HepG2 (cell line): ENCODE data around the gene CGGBP1. TPM values are rescaled to one million over a fixed set of nuclear protein-coding genes. Genes with fewer than 3 reads are reported as not detected.

Experiments used
- CENPX ChIP-seq: sonication (generic); formaldehyde crosslinking; IDR thresholded peaks from 2 replicates; pipeline ENCODE4 v1.9.0; 2021; ENCODE audit warnings: mild to moderate bottlenecking, missing genetic modification reagents, moderate library complexity
- GATAD1 ChIP-seq: IDR thresholded peaks from 2 replicates; pipeline ENCODE4 v1.6.1; 2016; ENCODE audit warnings: missing genetic modification reagents, missing compliant biosample characterization
- IKZF4 ChIP-seq: sonication (generic); formaldehyde crosslinking; IDR thresholded peaks from 2 replicates; pipeline ENCODE4 v1.5.1; 2020; ENCODE audit warnings: borderline replicate concordance, mild to moderate bottlenecking, low read depth, missing genetic modification reagents; ENCODE audit errors: not compliant biosample characterization
- IRX3 ChIP-seq: sonication (generic); formaldehyde crosslinking; IDR thresholded peaks from 2 replicates; pipeline ENCODE4 v1.8.1; 2023; ENCODE audit warnings: mild to moderate bottlenecking, low read depth, missing genetic modification reagents, borderline replicate concordance
- KMT2B ChIP-seq: IDR thresholded peaks from 2 replicates; pipeline ENCODE4 v1.6.1; 2016; ENCODE audit warnings: missing genetic modification reagents, missing compliant biosample characterization
- MIXL1 ChIP-seq: IDR thresholded peaks from 2 replicates; pipeline ENCODE4 v1.6.1; 2016
- SMARCE1 ChIP-seq: fragments of 450-650 bp; IDR thresholded peaks from 2 replicates; pipeline ENCODE4 v1.6.1; 2017; ENCODE audit warnings: borderline replicate concordance
- SRF ChIP-seq: IDR thresholded peaks from 2 replicates; pipeline ENCODE4 v1.6.1; 2011; ENCODE audit warnings: mild to moderate bottlenecking, low read depth, low read length, moderate library complexity
- ZBTB43 ChIP-seq: sonication (generic); formaldehyde crosslinking; conservative IDR thresholded peaks from 2 replicates; pipeline ENCODE4 v1.4.0; 2020; ENCODE audit warnings: missing genetic modification reagents
- ZFAT ChIP-seq: sonication (generic); formaldehyde crosslinking; conservative IDR thresholded peaks from 2 replicates; pipeline ENCODE4 v1.8.1; 2023; ENCODE audit warnings: missing genetic modification reagents, inconsistent platforms
- ZGPAT ChIP-seq: IDR thresholded peaks from 2 replicates; pipeline ENCODE4 v1.6.1; 2016; ENCODE audit warnings: mild to moderate bottlenecking
- ZMAT5 ChIP-seq: sonication (generic); formaldehyde crosslinking; IDR thresholded peaks from 2 replicates; pipeline ENCODE4 v1.5.0; 2020; ENCODE audit warnings: mild to moderate bottlenecking, low read depth, missing genetic modification reagents, borderline replicate concordance
- ZNF512B ChIP-seq: sonication (generic); formaldehyde crosslinking; IDR thresholded peaks from 2 replicates; pipeline ENCODE4 v1.5.1; 2020; ENCODE audit warnings: missing genetic modification reagents, mild to moderate bottlenecking, borderline replicate concordance
- ZNF660 ChIP-seq: sonication (generic); formaldehyde crosslinking; IDR thresholded peaks from 2 replicates; pipeline ENCODE4 v1.5.1; 2020; ENCODE audit warnings: mild to moderate bottlenecking, low read depth, missing genetic modification reagents, borderline replicate concordance
- ZSCAN25 ChIP-seq: sonication (generic); formaldehyde crosslinking; IDR thresholded peaks from 2 replicates; pipeline ENCODE4 v1.8.0; 2022; ENCODE audit warnings: mild to moderate bottlenecking, missing genetic modification reagents
- polyA plus RNA-seq, 8 experiments: library from polyadenylated mRNA; depleted of rRNA in 3 of 8; stranded (reverse) in 7 of 8; unstranded in 1 of 8; fragments of >200 nt; fragmentation: Illumina TruSeq in 4 of 8; extraction: Trizol in 4 of 8; gene quantifications; 2 replicates each; pipeline versions ENCODE4 v1.2.1 to v1.2.3, GENCODE V29; 2011 to 2016; ENCODE audit warnings: low read depth in 4 of 8, missing spikeins in 1 of 8, mixed read lengths in 1 of 8; ENCODE audit not compliant: insufficient read depth in 1 of 8
- total RNA-seq, 5 experiments: library from RNA; depleted of rRNA; stranded (reverse); fragments of >200 nt; fragmentation: Illumina TruSeq; extraction: Trizol; gene quantifications; 2 replicates each; pipeline ENCODE4 v1.2.3, GENCODE V29; 2016; ENCODE audit warnings: low read depth in 1 of 5
- TF ChIP-seq, protein P1 (sequence below): conservative IDR thresholded peaks from 2 replicates; pipeline ENCODE4 v1.6.1; 2018; ENCODE audit warnings: missing genetic modification reagents
- TF ChIP-seq, protein P2 (sequence below): sonication (generic); formaldehyde crosslinking; IDR thresholded peaks from 2 replicates; pipeline ENCODE4 v1.8.1; 2023; ENCODE audit warnings: mild to moderate bottlenecking, missing genetic modification reagents

The CGGBP1 gene
- total and polyA plus RNA-seq, 2 of the 13 experiments (the other 11 are each of a cell fraction or from before 2014, with no cell fraction given) = 38.9 to 47.0 TPM

DNA sequence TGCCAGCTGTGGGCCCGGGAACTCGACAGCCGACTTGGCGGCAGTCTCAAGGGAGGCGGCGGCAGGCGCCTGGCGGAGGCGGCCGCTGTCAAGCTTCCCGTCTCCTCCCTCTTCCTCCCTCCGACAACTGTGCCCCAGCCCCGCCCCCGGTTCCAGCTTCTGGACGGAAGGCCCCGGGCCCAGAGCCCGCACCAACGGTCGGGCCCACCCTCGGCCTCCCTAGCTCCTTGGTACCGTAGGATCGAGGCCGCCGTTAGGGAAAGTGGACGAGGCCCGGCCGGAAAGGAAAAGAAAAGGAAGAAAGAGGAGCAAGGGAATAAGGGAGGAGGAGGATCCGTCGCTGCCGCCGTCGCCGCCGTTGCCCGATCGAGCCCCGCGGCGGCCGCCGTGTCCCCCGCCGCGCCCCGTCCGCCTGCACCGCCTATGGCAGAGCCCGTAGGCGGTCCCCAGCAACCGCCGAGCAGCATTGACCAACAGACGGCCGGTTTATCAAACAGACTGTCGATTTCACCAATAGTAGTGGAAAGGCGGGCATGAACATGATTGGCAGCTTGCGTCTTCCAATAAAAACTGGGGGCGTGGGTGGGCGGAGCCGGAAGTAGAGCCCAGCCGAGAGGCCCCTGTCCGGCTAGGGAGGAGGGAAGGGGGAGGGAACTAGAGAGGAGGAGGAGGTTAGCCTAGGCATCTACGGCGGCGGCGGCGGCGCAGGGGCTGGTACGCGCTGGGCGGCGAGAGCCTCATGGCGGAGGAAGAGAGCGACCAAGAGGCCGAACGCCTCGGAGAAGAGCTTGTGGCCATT lies at the start of gene CGGBP1, which contains the start of gene ZNF654 (continued):
- TF ChIP-seq IRX3 (CRISPR knock-in tag) (peak; percentile 88; the same call in 1 of the 2 replicates), SMARCE1 (no peak), ZNF512B (CRISPR knock-in tag) (no peak), MIXL1 (no peak), ZFAT (no peak), ZNF660 (CRISPR knock-in tag) (no peak), IKZF4 (peak; percentile 68), ZSCAN25 (CRISPR knock-in tag) (peak; percentile 68), GATAD1 (CRISPR knock-in tag) (peak; percentile 38; the same call in 1 of the 2 replicates), ZGPAT (CRISPR knock-in tag) (peak; percentile 82; the same call in 1 of the 2 replicates), ZMAT5 (CRISPR knock-in tag) (no peak), CENPX (CRISPR knock-in tag) (no peak), ZBTB43 (CRISPR knock-in tag) (no peak), KMT2B (CRISPR knock-in tag) (peak; percentile 85), SRF (no peak)
- TF ChIP-seq, protein P1, sequence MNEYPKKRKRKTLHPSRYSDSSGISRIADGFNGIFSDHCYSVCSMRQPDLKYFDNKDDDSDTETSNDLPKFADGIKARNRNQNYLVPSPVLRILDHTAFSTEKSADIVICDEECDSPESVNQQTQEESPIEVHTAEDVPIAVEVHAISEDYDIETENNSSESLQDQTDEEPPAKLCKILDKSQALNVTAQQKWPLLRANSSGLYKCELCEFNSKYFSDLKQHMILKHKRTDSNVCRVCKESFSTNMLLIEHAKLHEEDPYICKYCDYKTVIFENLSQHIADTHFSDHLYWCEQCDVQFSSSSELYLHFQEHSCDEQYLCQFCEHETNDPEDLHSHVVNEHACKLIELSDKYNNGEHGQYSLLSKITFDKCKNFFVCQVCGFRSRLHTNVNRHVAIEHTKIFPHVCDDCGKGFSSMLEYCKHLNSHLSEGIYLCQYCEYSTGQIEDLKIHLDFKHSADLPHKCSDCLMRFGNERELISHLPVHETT (CRISPR knock-in tag) = peak; percentile 34; the same call in 1 of the 2 replicates
- TF ChIP-seq, protein P2, sequence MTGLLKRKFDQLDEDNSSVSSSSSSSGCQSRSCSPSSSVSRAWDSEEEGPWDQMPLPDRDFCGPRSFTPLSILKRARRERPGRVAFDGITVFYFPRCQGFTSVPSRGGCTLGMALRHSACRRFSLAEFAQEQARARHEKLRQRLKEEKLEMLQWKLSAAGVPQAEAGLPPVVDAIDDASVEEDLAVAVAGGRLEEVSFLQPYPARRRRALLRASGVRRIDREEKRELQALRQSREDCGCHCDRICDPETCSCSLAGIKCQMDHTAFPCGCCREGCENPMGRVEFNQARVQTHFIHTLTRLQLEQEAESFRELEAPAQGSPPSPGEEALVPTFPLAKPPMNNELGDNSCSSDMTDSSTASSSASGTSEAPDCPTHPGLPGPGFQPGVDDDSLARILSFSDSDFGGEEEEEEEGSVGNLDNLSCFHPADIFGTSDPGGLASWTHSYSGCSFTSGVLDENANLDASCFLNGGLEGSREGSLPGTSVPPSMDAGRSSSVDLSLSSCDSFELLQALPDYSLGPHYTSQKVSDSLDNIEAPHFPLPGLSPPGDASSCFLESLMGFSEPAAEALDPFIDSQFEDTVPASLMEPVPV (CRISPR knock-in tag) = peak; percentile 68; the same call in 1 of the 2 replicates
